Measurements from ENCODE around the gene TALDO1. TPM values are rescaled to one million over a fixed set of nuclear protein-coding genes. Genes with fewer than 3 reads are reported as not detected.

The TALDO1 gene
- total and polyA plus RNA-seq, 2 of the 8 experiments (the other 6 are each of a cell fraction or from before 2014, with no cell fraction given): 265 to 308 TPM

- TF ChIP-seq CHD7 (IDR thresholded peaks at IDR 0.05; ENCODE audit: insufficient replicate concordance, low read length): no peak
- TF ChIP-seq POLR2A (IDR thresholded peaks at IDR 0.05; ENCODE audit: control extremely low read depth in 1 of 2, low read depth in 2 of 2, low read length in 2 of 2): no peak; a peak in 1 of 3 replicates
- peak; percentile 38 for TF ChIP-seq ASH2L (IDR thresholded peaks at IDR 0.05; ENCODE audit: low read length)
- no peak for TF ChIP-seq RXRA (IDR thresholded peaks at IDR 0.05; ENCODE audit: insufficient read depth, low read depth, low read length)
- TF ChIP-seq MAFK (IDR thresholded peaks at IDR 0.05; ENCODE audit: low read depth, low read length): peak; percentile 84
- TF ChIP-seq, protein P1, sequence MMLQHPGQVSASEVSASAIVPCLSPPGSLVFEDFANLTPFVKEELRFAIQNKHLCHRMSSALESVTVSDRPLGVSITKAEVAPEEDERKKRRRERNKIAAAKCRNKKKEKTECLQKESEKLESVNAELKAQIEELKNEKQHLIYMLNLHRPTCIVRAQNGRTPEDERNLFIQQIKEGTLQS (IDR thresholded peaks at IDR 0.05; ENCODE audit: insufficient read depth, low read depth, low read length): no peak
- no peak for TF ChIP-seq GTF2F1 (IDR thresholded peaks at IDR 0.05; ENCODE audit: borderline replicate concordance, low read depth, low read length)
- TF ChIP-seq SP2 (IDR thresholded peaks at IDR 0.05; ENCODE audit: low read length): no peak
- TF ChIP-seq EGR1 (IDR thresholded peaks at IDR 0.05; ENCODE audit: borderline replicate concordance, low read depth, low read length): no peak
- TF ChIP-seq BACH1 (IDR thresholded peaks at IDR 0.05; ENCODE audit: low read length): peak; percentile 94
Observed at GRCh38 chr11:746289-747157, 741 bp upstream of the TALDO1 start (continued).

Data from H1 (cell line).